Measurements from ENCODE around the gene BTBD9. TPM values are rescaled to one million over a fixed set of nuclear protein-coding genes. Genes with fewer than 3 reads are reported as not detected.

Gene BTBD9
- total RNA-seq, 2 experiments from 2014 or later, result 11.0 to 13.8 TPM

- DNase-seq, result no peak
- CTCF ChIA-PET, result no interaction called here
- no peak for ATAC-seq
- no peaks in the 10 kb centered on the region for H3K4me1 Mint-ChIP-seq
- H3K4me3 Mint-ChIP-seq, result no peak overlapping the region
- no peaks in the 10 kb centered on the region for H3K9me3 Mint-ChIP-seq (ENCODE audit: low read depth)
- H3K27ac Mint-ChIP-seq, result no peak overlapping the region
- H3K36me3 Mint-ChIP-seq, result no peaks in the 10 kb centered on the region
- no peaks in the 10 kb centered on the region for H3K27me3 Mint-ChIP-seq
These were observed 470.3 kb downstream of the BTBD9 start for GRCh38 chr6:38169221-38169976.

GRCh38 chr6:38168699-38169098, 471.0 kb downstream of the BTBD9 start:
- Mint-ChIP-seq H3K4me1 (no peaks in the 10 kb centered on the region), H3K4me3 (no peak overlapping the region), H3K27ac (no peak overlapping the region), H3K9me3 (ENCODE audit: low read depth) (no peaks in the 10 kb centered on the region), H3K36me3 (no peaks in the 10 kb centered on the region), H3K27me3 (no peaks in the 10 kb centered on the region)
- CTCF ChIA-PET, result no interaction called here
- DNase-seq, result no peak
- ATAC-seq, result no peak

- H3K27me3 Mint-ChIP-seq, result no peaks in the 10 kb centered on the region
- no peaks in the 10 kb centered on the region for H3K36me3 Mint-ChIP-seq
- no peak for DNase-seq
- no peaks in the 10 kb centered on the region for H3K9me3 Mint-ChIP-seq (ENCODE audit: low read depth)
- CTCF ChIA-PET, result no interaction called here
- H3K4me1 Mint-ChIP-seq, result no peaks in the 10 kb centered on the region
- H3K4me3 Mint-ChIP-seq, result no peak overlapping the region
- no peak overlapping the region for H3K27ac Mint-ChIP-seq
- ATAC-seq, result no peak
These were observed 471.6 kb downstream of the BTBD9 start for GRCh38 chr6:38168126-38168525.

- no peak for ATAC-seq
- CTCF ChIA-PET, result no interaction called here
- no peak for DNase-seq
- Mint-ChIP-seq H3K9me3 (ENCODE audit: low read depth) (no peaks in the 10 kb centered on the region), H3K4me3 (no peak overlapping the region), H3K36me3 (no peaks in the 10 kb centered on the region), H3K27me3 (no peaks in the 10 kb centered on the region), H3K27ac (no peak overlapping the region), H3K4me1 (no peaks in the 10 kb centered on the region)
These were observed 472.1 kb downstream of the BTBD9 start for GRCh38 chr6:38167598-38167997.

- DNase-seq, result no peak
- no peak for ATAC-seq
- Mint-ChIP-seq H3K36me3 (no peaks in the 10 kb centered on the region), H3K27me3 (no peaks in the 10 kb centered on the region), H3K9me3 (ENCODE audit: low read depth) (no peaks in the 10 kb centered on the region), H3K4me3 (no peak overlapping the region), H3K4me1 (no peaks in the 10 kb centered on the region), H3K27ac (no peak overlapping the region)
- CTCF ChIA-PET, result no interaction called here
These were observed 473.1 kb downstream of the BTBD9 start for GRCh38 chr6:38166411-38167240.

GRCh38 chr6:38164671-38165108, 475.0 kb downstream of the BTBD9 start:
- CTCF ChIA-PET, result no interaction called here
- no peak overlapping the region for H3K4me3 Mint-ChIP-seq
- no peak for ATAC-seq
- no peak for DNase-seq
- H3K27me3 Mint-ChIP-seq, result no peaks in the 10 kb centered on the region
- H3K9me3 Mint-ChIP-seq (ENCODE audit: low read depth), result no peaks in the 10 kb centered on the region
- no peaks in the 10 kb centered on the region for H3K4me1 Mint-ChIP-seq
- no peaks in the 10 kb centered on the region for H3K36me3 Mint-ChIP-seq
- no peak overlapping the region for H3K27ac Mint-ChIP-seq

- Mint-ChIP-seq H3K4me3 (no peak overlapping the region), H3K36me3 (no peaks in the 10 kb centered on the region), H3K27ac (no peak overlapping the region), H3K4me1 (no peaks in the 10 kb centered on the region), H3K9me3 (ENCODE audit: low read depth) (no peaks in the 10 kb centered on the region), H3K27me3 (no peaks in the 10 kb centered on the region)
- no peak for DNase-seq
- CTCF ChIA-PET, result no interaction called here
- no peak for ATAC-seq
These were observed 475.6 kb downstream of the BTBD9 start for GRCh38 chr6:38164131-38164481.

- no peaks in the 10 kb centered on the region for H3K9me3 Mint-ChIP-seq (ENCODE audit: low read depth)
- CTCF ChIA-PET, result no interaction called here
- DNase-seq (no peak), ATAC-seq (no peak)
- H3K36me3 Mint-ChIP-seq, result no peaks in the 10 kb centered on the region
- H3K27ac Mint-ChIP-seq, result no peak overlapping the region
- H3K4me3 Mint-ChIP-seq, result no peak overlapping the region
- H3K27me3 Mint-ChIP-seq, result no peaks in the 10 kb centered on the region
- no peaks in the 10 kb centered on the region for H3K4me1 Mint-ChIP-seq
These were observed 476.3 kb downstream of the BTBD9 start for GRCh38 chr6:38163186-38164130.

- no peaks in the 10 kb centered on the region for H3K36me3 Mint-ChIP-seq
- no peak for ATAC-seq
- CTCF ChIA-PET, result no interaction called here
- no peak overlapping the region for H3K4me3 Mint-ChIP-seq
- no peaks in the 10 kb centered on the region for H3K9me3 Mint-ChIP-seq (ENCODE audit: low read depth)
- DNase-seq, result no peak
- no peaks in the 10 kb centered on the region for H3K4me1 Mint-ChIP-seq
- H3K27me3 Mint-ChIP-seq, result no peaks in the 10 kb centered on the region
- no peak overlapping the region for H3K27ac Mint-ChIP-seq
These were observed 477.1 kb downstream of the BTBD9 start for GRCh38 chr6:38162493-38163185.

- no peak overlapping the region for H3K27ac Mint-ChIP-seq
- H3K36me3 Mint-ChIP-seq, result no peaks in the 10 kb centered on the region
- DNase-seq (no peak), ATAC-seq (no peak)
- no peak overlapping the region for H3K4me3 Mint-ChIP-seq
- CTCF ChIA-PET, result no interaction called here
- H3K27me3 Mint-ChIP-seq, result no peaks in the 10 kb centered on the region
- no peaks in the 10 kb centered on the region for H3K4me1 Mint-ChIP-seq
- H3K9me3 Mint-ChIP-seq (ENCODE audit: low read depth), result no peaks in the 10 kb centered on the region
These were observed 477.8 kb downstream of the BTBD9 start for GRCh38 chr6:38161754-38162492.

GRCh38 chr6:38161331-38161730, 478.4 kb downstream of the BTBD9 start:
- CTCF ChIA-PET, result no interaction called here
- H3K36me3 Mint-ChIP-seq, result no peaks in the 10 kb centered on the region
- H3K4me3 Mint-ChIP-seq, result no peak overlapping the region
- no peaks in the 10 kb centered on the region for H3K27me3 Mint-ChIP-seq
- H3K27ac Mint-ChIP-seq, result no peak overlapping the region
- no peaks in the 10 kb centered on the region for H3K9me3 Mint-ChIP-seq (ENCODE audit: low read depth)
- DNase-seq (no peak), ATAC-seq (no peak)
- H3K4me1 Mint-ChIP-seq, result no peaks in the 10 kb centered on the region

GRCh38 chr6:38160831-38161230, 478.9 kb downstream of the BTBD9 start:
- H3K4me1 Mint-ChIP-seq, result no peaks in the 10 kb centered on the region
- no peaks in the 10 kb centered on the region for H3K36me3 Mint-ChIP-seq
- ATAC-seq (no peak), DNase-seq (no peak)
- no peak overlapping the region for H3K27ac Mint-ChIP-seq
- no peaks in the 10 kb centered on the region for H3K9me3 Mint-ChIP-seq (ENCODE audit: low read depth)
- no peak overlapping the region for H3K4me3 Mint-ChIP-seq
- CTCF ChIA-PET, result no interaction called here
- no peaks in the 10 kb centered on the region for H3K27me3 Mint-ChIP-seq

Measured in activated CD8-positive, alpha-beta memory T cell treated with anti-CD3 and anti-CD28 coated beads, Interleukin-2, amount 10 ng/mL, durations not matched to agents 7 days and 5 days (primary cell).